GM23338 (cell line): ENCODE measurements around the gene PSKH1.

Experiments
- CREB1 ChIP-seq: fragments of 250-450 bp; sonication (Bioruptor Pico); IDR thresholded peaks from 2 replicates; pipeline ENCODE4 v1.5.0; 2020; ENCODE audit warnings: low read depth, mild to moderate bottlenecking, moderate library complexity
- CTCF ChIP-seq, 2 experiments: fragments of 200-600 bp in 1 of 2; sonication (generic) in 1 of 2; conservative IDR thresholded peaks; 2 replicates each; pipeline versions ENCODE4 v1.5.1 to v1.6.1; 2016 to 2017; ENCODE audit warnings: antibody characterized with exemption in 2 of 2, low read depth in 2 of 2, mild to moderate bottlenecking in 2 of 2, moderate library complexity in 1 of 2
- ETS1 ChIP-seq: IDR thresholded peaks from 2 replicates; pipeline ENCODE4 v1.6.1; 2016; ENCODE audit warnings: antibody characterized with exemption
- EZH2 ChIP-seq: fragments of 200-600 bp; sonication (generic); IDR thresholded peaks from one replicate; pipeline ENCODE4 v1.8.0; 2017; ENCODE audit warnings: antibody characterized with exemption, mild to moderate bottlenecking, low read depth; ENCODE audit not compliant: unreplicated experiment
- EZH2phosphoT487 ChIP-seq: fragments of 200-600 bp; sonication (generic); IDR thresholded peaks from one replicate; pipeline ENCODE4 v1.8.1; 2018; ENCODE audit warnings: antibody characterized with exemption; ENCODE audit not compliant: unreplicated experiment
- JUNB ChIP-seq: IDR thresholded peaks from one replicate; pipeline ENCODE4 v1.6.1; 2016; ENCODE audit warnings: antibody characterized with exemption; ENCODE audit not compliant: unreplicated experiment
- NANOG ChIP-seq: IDR thresholded peaks from 2 replicates; pipeline ENCODE4 v1.6.1; 2016; ENCODE audit warnings: antibody characterized with exemption, borderline replicate concordance
- POLR2AphosphoS5 ChIP-seq: IDR thresholded peaks from 2 replicates; pipeline ENCODE4 v1.6.1; 2016; ENCODE audit warnings: antibody characterized with exemption, low read depth
- REST ChIP-seq: IDR thresholded peaks from one replicate; pipeline ENCODE4 v1.6.1; 2018; ENCODE audit warnings: antibody characterized with exemption; ENCODE audit not compliant: unreplicated experiment
- STAT1 ChIP-seq: IDR thresholded peaks from one replicate; pipeline ENCODE4 v1.6.1; 2016; ENCODE audit warnings: antibody characterized with exemption; ENCODE audit not compliant: unreplicated experiment
- ZNF114 ChIP-seq: fragments of 250-450 bp; sonication (Bioruptor Pico); IDR thresholded peaks from 2 replicates; pipeline ENCODE4 v1.5.0; 2020; ENCODE audit warnings: mild to moderate bottlenecking, moderate library complexity
- ZNF331 ChIP-seq: fragments of 250-450 bp; sonication (Bioruptor Pico); IDR thresholded peaks from 2 replicates; pipeline ENCODE4 v1.5.0; 2020; ENCODE audit warnings: low read depth, mild to moderate bottlenecking, moderate library complexity
- ZNF462 ChIP-seq: fragments of 250-450 bp; sonication (Bioruptor Pico); IDR thresholded peaks from 2 replicates; pipeline ENCODE4 v1.5.0; 2020; ENCODE audit warnings: mild to moderate bottlenecking, moderate library complexity

- no peak for TF ChIP-seq REST
- no peak for TF ChIP-seq CREB1 (CRISPR knock-in tag)
- TF ChIP-seq CTCF (conservative IDR thresholded peaks at IDR 0.05; ENCODE audit: low read depth in 2 of 2): no peak
- TF ChIP-seq EZH2: no peak
- TF ChIP-seq POLR2AphosphoS5: peak; percentile 95
- TF ChIP-seq EZH2phosphoT487: no peak
- TF ChIP-seq JUNB: no peak
- no peak for TF ChIP-seq STAT1
- TF ChIP-seq NANOG: no peak
- no peak for TF ChIP-seq ZNF462 (CRISPR knock-in tag)
- no peak for TF ChIP-seq ZNF331 (CRISPR knock-in tag)
- TF ChIP-seq ETS1: peak; percentile 40; the same call in 1 of the 2 replicates
- no peak for TF ChIP-seq ZNF114 (CRISPR knock-in tag)
Measured at GRCh38 chr16:67935402-67936123, 42.5 kb downstream of the PSKH1 start.
